Upper lobe of right lung (tissue), 1 donor: ENCODE measurements around the gene CAMTA1. TPM values are rescaled to one million over a fixed set of nuclear protein-coding genes. Genes with fewer than 3 reads are reported as not detected.

Experiments
- ATAC-seq: fragments of 200-7000 bp; cut with Tn5 transposase; one replicate; pipeline ENCODE4 v1.9.1; 2020; ENCODE audit warnings: mild to moderate bottlenecking, moderate library complexity
- DNase-seq: peaks from one replicate; pipeline ENCODE4 v3.0.0-alpha.2; 2020
- H3K27ac ChIP-seq: fragments of 200-600 bp; one replicate; pipeline ENCODE4 v1.8.0; 2022
- H3K27me3 ChIP-seq: fragments of 200-600 bp; one replicate; pipeline ENCODE4 v1.8.0; 2022; ENCODE audit warnings: mild to moderate bottlenecking
- H3K36me3 ChIP-seq: fragments of 200-600 bp; one replicate; pipeline ENCODE4 v1.8.0; 2022
- H3K4me1 ChIP-seq: fragments of 200-600 bp; one replicate; pipeline ENCODE4 v1.8.0; 2022
- H3K4me3 ChIP-seq: fragments of 200-600 bp; one replicate; pipeline ENCODE4 v1.8.0; 2022; ENCODE audit warnings: mild to moderate bottlenecking
- H3K9me3 ChIP-seq: fragments of 200-600 bp; one replicate; pipeline ENCODE4 v1.8.0; 2022
- intact Hi-C: fragments of 100-400 bp; cut with DNase I; formaldehyde crosslinking; loops from one replicate; pipeline ENCODE4 v1.11.0; 2022
- total RNA-seq: library from RNA; stranded (reverse); fragmentation: NEBNext Ultra II Directional; extraction: Animal tissue kit (Norgen Biotek cat#: 25700); gene quantifications from one replicate; pipeline ENCODE4 v1.2.1, GENCODE V29; 2021
- TF ChIP-seq, protein P1 (sequence below): fragments of 200-600 bp; IDR thresholded peaks from one replicate; pipeline ENCODE4 v1.8.0; 2022; ENCODE audit warnings: antibody characterized with exemption
- donor health status: DM: no; HTN: yes; CAD: no; lungs with severe emphysema.

The CAMTA1 gene
- total RNA-seq, 1 donor from 2014 or later: 63.4 TPM

- peak; percentile 27 for DNase-seq
- H3K4me3 ChIP-seq: no peak overlapping the region
- no peak for ATAC-seq
- H3K27me3 ChIP-seq: no peaks in the 10 kb centered on the region
- TF ChIP-seq, protein P1, sequence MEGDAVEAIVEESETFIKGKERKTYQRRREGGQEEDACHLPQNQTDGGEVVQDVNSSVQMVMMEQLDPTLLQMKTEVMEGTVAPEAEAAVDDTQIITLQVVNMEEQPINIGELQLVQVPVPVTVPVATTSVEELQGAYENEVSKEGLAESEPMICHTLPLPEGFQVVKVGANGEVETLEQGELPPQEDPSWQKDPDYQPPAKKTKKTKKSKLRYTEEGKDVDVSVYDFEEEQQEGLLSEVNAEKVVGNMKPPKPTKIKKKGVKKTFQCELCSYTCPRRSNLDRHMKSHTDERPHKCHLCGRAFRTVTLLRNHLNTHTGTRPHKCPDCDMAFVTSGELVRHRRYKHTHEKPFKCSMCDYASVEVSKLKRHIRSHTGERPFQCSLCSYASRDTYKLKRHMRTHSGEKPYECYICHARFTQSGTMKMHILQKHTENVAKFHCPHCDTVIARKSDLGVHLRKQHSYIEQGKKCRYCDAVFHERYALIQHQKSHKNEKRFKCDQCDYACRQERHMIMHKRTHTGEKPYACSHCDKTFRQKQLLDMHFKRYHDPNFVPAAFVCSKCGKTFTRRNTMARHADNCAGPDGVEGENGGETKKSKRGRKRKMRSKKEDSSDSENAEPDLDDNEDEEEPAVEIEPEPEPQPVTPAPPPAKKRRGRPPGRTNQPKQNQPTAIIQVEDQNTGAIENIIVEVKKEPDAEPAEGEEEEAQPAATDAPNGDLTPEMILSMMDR: no peak
- no peak overlapping the region for H3K27ac ChIP-seq
- H3K36me3 ChIP-seq: no peaks in the 10 kb centered on the region
- intact Hi-C loops: no loop called here
- no peaks in the 10 kb centered on the region for H3K4me1 ChIP-seq
- H3K9me3 ChIP-seq: no peaks in the 10 kb centered on the region
These were observed 621.6 kb downstream of the CAMTA1 start for GRCh38 chr1:7406641-7407543.

- H3K27me3 ChIP-seq: no peaks in the 10 kb centered on the region
- peak; percentile 36 for DNase-seq
These were observed 622.3 kb downstream of the CAMTA1 start for GRCh38 chr1:7407544-7407895.

GRCh38 chr1:7407980-7408770 is 622.9 kb downstream of the CAMTA1 start:
- no peaks in the 10 kb centered on the region for H3K9me3 ChIP-seq
- H3K4me1 ChIP-seq: no peaks in the 10 kb centered on the region
- no peak for ATAC-seq
- no peaks in the 10 kb centered on the region for H3K27me3 ChIP-seq
- H3K4me3 ChIP-seq: no peak overlapping the region
- H3K27ac ChIP-seq: no peak overlapping the region
- intact Hi-C loops: no loop called here
- TF ChIP-seq, protein P1: no peak
- no peaks in the 10 kb centered on the region for H3K36me3 ChIP-seq
- peak; percentile 46 for DNase-seq

More at GRCh38 chr1:7407544-7407895, 622.3 kb downstream of the CAMTA1 start:
- TF ChIP-seq, protein P1: no peak
- Histone ChIP-seq H3K36me3 (no peaks in the 10 kb centered on the region), H3K9me3 (no peaks in the 10 kb centered on the region), H3K27ac (no peak overlapping the region), H3K4me1 (no peaks in the 10 kb centered on the region), H3K4me3 (no peak overlapping the region)
- no peak for ATAC-seq
- intact Hi-C loops: no loop called here

GRCh38 chr1:7408771-7409150 is 623.5 kb downstream of the CAMTA1 start:
- no peaks in the 10 kb centered on the region for H3K4me1 ChIP-seq
- no peaks in the 10 kb centered on the region for H3K9me3 ChIP-seq

GRCh38 chr1:7409278-7409677 is 624.0 kb downstream of the CAMTA1 start:
- Histone ChIP-seq H3K27ac (no peak overlapping the region), H3K27me3 (no peaks in the 10 kb centered on the region), H3K36me3 (no peaks in the 10 kb centered on the region), H3K9me3 (no peaks in the 10 kb centered on the region), H3K4me1 (no peaks in the 10 kb centered on the region), H3K4me3 (no peak overlapping the region)
- intact Hi-C loops: no loop called here
- peak; percentile 23 for ATAC-seq
- TF ChIP-seq, protein P1: no peak
- peak; percentile 40 for DNase-seq

More at GRCh38 chr1:7408771-7409150, 623.5 kb downstream of the CAMTA1 start:
- DNase-seq (peak; percentile 51), ATAC-seq (no peak)
- intact Hi-C loops: no loop called here
- Histone ChIP-seq H3K27ac (no peak overlapping the region), H3K4me3 (no peak overlapping the region), H3K27me3 (no peaks in the 10 kb centered on the region), H3K36me3 (no peaks in the 10 kb centered on the region)
- TF ChIP-seq, protein P1: no peak
